Medulla oblongata (tissue), 1 donor: ENCODE data around the gene SPTLC3.

ENCODE experiments used
- DNase-seq: peaks from one replicate; pipeline ENCODE4 v3.0.0-alpha.2; 2015; ENCODE audit errors: extremely low spot score

Gene SPTLC3

GRCh38 chr20:13186043-13186774 lies 177.4 kb downstream of the SPTLC3 start:
- no peak for DNase-seq

GRCh38 chr20:13187899-13188298 lies 179.1 kb downstream of the SPTLC3 start:
- no peak for DNase-seq

DNA sequence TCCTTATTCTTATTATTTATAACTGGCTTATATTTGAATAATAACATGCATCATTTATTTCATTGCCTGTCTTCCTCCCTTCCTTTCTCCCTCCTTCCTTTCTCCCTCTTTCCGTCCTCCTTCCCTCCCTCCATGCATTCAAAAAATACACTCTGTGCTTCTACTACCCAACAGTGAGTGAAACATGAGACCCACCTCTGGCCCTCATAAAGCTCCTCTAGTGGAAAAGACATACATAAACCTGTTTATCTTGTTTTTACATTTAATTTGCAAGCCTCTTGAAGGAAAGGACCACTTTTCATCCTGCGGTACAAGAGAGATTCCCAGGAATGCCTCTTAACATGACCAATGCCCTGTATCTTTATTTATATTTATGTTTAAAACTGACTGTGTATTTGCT lies 190.5 kb downstream of the SPTLC3 start:
- no peak for DNase-seq

DNA sequence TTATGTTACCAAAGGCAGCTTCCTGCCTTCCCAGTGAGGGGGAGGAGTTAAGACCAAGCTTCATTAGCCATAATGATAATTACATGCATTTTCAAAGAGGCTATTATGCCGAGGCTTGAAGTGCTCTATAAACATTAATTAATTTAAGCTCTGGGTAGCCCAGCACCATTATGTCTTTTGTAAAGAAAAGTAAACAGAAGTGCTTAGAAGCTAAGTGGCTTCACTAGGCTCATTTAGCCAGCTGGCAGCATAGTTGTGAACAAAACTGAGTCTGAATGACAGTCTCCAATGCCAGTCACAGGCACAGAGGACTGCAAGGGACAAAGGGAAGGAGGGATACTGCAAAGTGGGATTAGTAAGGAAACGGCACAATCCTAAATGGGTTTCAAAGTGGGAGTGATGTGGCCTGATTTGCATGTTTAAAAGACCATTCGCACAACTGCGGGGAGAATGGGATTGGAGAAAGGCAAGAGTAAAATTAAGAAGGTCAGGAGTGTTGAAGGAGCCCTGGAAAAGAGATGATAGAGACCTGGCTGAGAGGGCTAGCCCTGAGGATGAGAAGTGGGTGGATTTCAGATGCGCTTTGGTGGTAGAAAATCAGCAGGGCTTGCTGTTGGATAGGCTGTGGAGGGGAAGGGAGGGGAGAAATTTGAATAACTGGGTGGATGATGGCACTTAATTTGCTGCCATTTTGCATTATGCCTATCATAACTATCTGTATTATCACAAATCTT lies 192.2 kb downstream of the SPTLC3 start:
- no peak for DNase-seq

GRCh38 chr20:13202565-13202964 lies 193.8 kb downstream of the SPTLC3 start:
- no peak for DNase-seq

DNA sequence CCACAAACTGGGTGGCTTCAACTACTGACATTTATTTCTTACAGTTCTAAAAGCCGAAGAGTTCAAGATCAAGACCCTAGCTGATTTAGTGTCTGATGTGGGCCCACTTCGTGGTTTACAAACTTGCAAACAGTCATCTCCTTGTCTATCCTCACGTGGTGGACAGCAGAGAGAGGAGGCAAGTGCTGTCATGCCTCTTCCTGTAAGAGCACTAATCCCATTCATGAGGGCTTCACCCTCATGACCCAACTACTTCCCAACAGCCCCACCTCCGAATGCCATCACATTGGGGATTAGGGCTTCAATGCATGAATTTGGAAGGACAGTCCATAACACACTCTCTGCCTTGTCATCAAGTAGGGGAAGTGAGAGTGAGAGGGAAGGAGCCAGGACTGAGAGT lies 196.7 kb downstream of the SPTLC3 start:
- DNase-seq = no peak

DNA sequence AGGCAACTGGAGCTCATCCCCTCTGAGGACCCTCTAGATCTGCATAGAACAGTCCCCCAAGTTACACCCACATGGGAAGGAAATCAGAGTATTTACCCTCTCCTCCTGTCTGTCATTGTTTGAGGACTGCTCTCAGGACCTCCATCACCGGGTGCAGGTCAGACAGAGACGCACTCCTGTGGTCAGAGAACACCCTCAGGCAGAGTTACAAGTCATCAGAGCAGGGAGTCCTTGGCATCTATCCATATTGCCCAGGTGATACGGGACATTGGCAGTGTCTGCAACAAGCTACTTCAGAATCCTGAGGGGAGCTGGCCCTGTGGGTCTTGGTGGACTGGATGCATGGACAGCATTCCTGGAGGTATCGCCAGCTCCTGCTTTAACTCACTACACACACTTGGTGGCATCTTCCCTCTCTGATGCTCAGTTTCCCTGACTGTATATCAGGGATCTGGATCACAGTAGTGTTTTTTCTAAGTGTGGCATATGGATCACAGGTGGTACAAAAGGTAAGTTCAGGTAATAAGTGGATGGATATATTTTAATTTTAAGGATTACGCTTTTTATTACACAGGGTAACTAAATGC lies 197.2 kb downstream of the SPTLC3 start:
- DNase-seq = no peak

GRCh38 chr20:13207016-13207415 lies 198.2 kb downstream of the SPTLC3 start:
- DNase-seq = no peak

DNA sequence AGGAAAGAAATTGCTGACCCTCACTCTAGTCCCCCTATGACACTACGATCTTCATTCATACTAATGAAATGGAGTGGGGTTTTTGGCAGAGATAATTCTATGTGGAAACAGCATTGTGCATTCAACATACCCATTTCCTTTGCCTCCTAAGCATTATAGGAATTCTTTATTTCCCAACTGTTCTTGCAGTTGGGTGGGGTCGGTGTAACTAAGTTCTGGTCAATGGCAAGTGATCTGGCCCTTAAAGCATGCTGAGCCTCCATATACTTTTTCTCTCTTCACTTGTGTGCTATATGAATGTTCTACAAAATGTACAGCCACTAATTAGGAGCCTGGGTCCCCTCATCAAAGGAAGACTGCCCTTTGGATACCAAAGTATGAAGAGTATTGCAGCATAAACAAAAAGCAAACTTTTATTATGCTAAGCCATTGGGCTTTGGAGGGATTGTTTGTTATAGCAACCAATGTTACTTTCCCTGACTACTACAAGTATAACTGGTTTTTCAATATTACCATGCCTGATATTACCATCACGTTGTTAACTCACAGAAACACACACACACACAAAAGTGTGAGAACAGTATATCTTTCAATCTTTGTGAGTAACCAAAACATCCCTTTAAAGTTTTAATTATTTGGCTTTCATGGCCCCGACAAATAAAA lies 203.3 kb downstream of the SPTLC3 start:
- DNase-seq = no peak

DNA sequence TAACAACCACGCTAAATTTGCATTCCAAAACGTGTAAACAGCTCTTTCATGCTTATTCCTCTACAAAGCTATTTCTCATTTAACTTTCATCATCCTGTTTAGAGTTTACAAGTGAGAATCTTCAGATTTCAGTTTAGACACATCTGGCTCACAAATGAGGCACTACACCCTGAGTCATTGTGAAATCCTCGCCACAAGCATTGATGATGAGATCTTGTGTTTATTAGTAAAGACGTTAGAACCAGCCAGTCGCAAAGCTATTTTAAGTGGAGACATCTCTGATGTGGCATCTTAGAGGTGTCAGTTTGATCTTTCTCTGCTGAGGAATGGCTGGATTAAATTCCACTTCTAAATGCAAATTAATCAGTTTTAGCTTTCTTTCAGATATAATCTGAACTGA lies 204.0 kb downstream of the SPTLC3 start:
- no peak for DNase-seq

DNA sequence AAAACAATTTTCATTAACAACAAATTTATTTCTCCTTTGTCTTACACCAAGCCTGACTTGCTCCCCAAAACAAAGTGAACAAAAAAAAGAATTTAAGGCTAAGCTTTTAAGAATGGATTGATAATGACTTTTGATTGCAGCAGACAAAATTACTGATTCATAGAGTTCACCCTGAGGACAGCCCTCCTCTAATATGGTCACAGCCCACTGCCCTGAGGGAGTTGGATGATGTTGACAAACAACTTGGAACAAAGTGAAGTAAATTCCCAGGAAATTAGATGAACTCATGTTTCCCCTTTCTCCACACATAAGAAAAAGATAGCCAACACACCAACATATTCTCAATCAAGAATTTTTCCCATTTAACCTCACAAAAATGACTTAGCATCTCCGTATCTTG lies 204.6 kb downstream of the SPTLC3 start:
- DNase-seq = no peak

DNA sequence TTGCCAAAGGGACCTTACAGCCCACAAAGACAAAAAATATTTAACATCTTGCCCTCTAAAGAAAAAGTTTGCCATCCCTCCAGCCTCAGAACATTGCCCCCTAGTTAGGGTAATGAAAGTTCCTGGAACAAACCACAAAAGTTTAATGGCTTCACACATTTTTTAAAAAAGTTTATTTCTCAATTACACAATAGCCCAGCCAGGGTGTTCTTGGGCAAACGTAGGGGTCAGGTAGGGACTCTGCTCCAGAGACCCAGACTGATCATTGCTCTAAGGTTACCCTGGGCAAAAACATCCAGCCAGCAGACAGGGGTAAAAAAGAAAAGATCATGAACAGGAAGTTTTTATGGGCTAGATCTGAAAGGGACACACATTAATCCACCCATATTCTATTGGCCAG lies 207.8 kb downstream of the SPTLC3 start:
- no peak for DNase-seq
